ENCODE results near the gene CLIC4.

Gene CLIC4

GRCh38 chr1:24884751-24885150, 139.5 kb downstream of the CLIC4 start:
- Histone ChIP-seq H3K4me2 (no peak overlapping the region), H2AFZ (ENCODE audit: low read depth) (no peak overlapping the region), H3K79me2 (ENCODE audit: insufficient read depth, low read depth) (no peaks in the 10 kb centered on the region), H3K27me3 (ENCODE audit: insufficient read depth, low read depth) (no peaks in the 10 kb centered on the region), H3K27ac (no peak overlapping the region), H3K4me1 (ENCODE audit: low read depth, poor library complexity, severe bottlenecking) (no peaks in the 10 kb centered on the region), H3K36me3 (ENCODE audit: insufficient read depth) (no peaks in the 10 kb centered on the region), H4K20me1 (ENCODE audit: insufficient read depth) (no peaks in the 10 kb centered on the region), H3K4me3 (IDR thresholded peaks at IDR 0.05; ENCODE audit: insufficient read depth, low read depth, low read length) (no peak overlapping the region), H3K9ac (no peak overlapping the region)
- TF ChIP-seq CTCF (conservative IDR thresholded peaks at IDR 0.05; ENCODE audit: low read depth, low read length), result no peak

- Histone ChIP-seq H2AFZ (ENCODE audit: low read depth) (no peak overlapping the region), H3K79me2 (ENCODE audit: insufficient read depth, low read depth) (no peaks in the 10 kb centered on the region), H4K20me1 (ENCODE audit: insufficient read depth) (no peaks in the 10 kb centered on the region), H3K9ac (no peak overlapping the region), H3K4me1 (ENCODE audit: low read depth, poor library complexity, severe bottlenecking) (no peaks in the 10 kb centered on the region), H3K27me3 (ENCODE audit: insufficient read depth, low read depth) (no peaks in the 10 kb centered on the region), H3K4me3 (IDR thresholded peaks at IDR 0.05; ENCODE audit: insufficient read depth, low read depth, low read length) (no peak overlapping the region), H3K4me2 (no peak overlapping the region), H3K36me3 (ENCODE audit: insufficient read depth) (no peaks in the 10 kb centered on the region), H3K27ac (no peak overlapping the region)
- no peak for TF ChIP-seq CTCF (conservative IDR thresholded peaks at IDR 0.05; ENCODE audit: low read depth, low read length)
These were observed 141.0 kb downstream of the CLIC4 start for GRCh38 chr1:24886241-24886640.

- no peaks in the 10 kb centered on the region for H3K79me2 ChIP-seq (ENCODE audit: insufficient read depth, low read depth)
- H4K20me1 ChIP-seq (ENCODE audit: insufficient read depth), result no peaks in the 10 kb centered on the region
- H3K27me3 ChIP-seq (ENCODE audit: insufficient read depth, low read depth), result no peaks in the 10 kb centered on the region
- H3K4me3 ChIP-seq (IDR thresholded peaks at IDR 0.05; ENCODE audit: insufficient read depth, low read depth, low read length), result no peak overlapping the region
- H3K27ac ChIP-seq, result no peak overlapping the region
- H3K9ac ChIP-seq, result no peak overlapping the region
- H3K4me1 ChIP-seq (ENCODE audit: low read depth, poor library complexity, severe bottlenecking), result no peaks in the 10 kb centered on the region
- TF ChIP-seq CTCF (conservative IDR thresholded peaks at IDR 0.05; ENCODE audit: low read depth, low read length), result no peak
- H2AFZ ChIP-seq (ENCODE audit: low read depth), result no peak overlapping the region
- no peak overlapping the region for H3K4me2 ChIP-seq
- no peaks in the 10 kb centered on the region for H3K36me3 ChIP-seq (ENCODE audit: insufficient read depth)
These were observed 143.1 kb downstream of the CLIC4 start for GRCh38 chr1:24888061-24888970.

GRCh38 chr1:24888971-24889676, 143.9 kb downstream of the CLIC4 start:
- Histone ChIP-seq H3K79me2 (ENCODE audit: insufficient read depth, low read depth) (no peaks in the 10 kb centered on the region), H3K4me3 (IDR thresholded peaks at IDR 0.05; ENCODE audit: insufficient read depth, low read depth, low read length) (no peak overlapping the region), H3K4me1 (ENCODE audit: low read depth, poor library complexity, severe bottlenecking) (no peaks in the 10 kb centered on the region), H3K4me2 (no peak overlapping the region), H2AFZ (ENCODE audit: low read depth) (no peak overlapping the region), H4K20me1 (ENCODE audit: insufficient read depth) (no peaks in the 10 kb centered on the region), H3K27ac (no peak overlapping the region), H3K27me3 (ENCODE audit: insufficient read depth, low read depth) (no peaks in the 10 kb centered on the region), H3K36me3 (ENCODE audit: insufficient read depth) (no peaks in the 10 kb centered on the region), H3K9ac (no peak overlapping the region)
- no peak for TF ChIP-seq CTCF (conservative IDR thresholded peaks at IDR 0.05; ENCODE audit: low read depth, low read length)
